Keratinocyte (primary cell): ENCODE data around the gene MNX1. TPM values are rescaled to one million over a fixed set of nuclear protein-coding genes. Genes with fewer than 3 reads are reported as not detected.

ENCODE experiments used
- DNase-seq: peaks from one replicate; pipeline ENCODE4 v3.0.0-alpha.2; 2011; ENCODE audit warnings: low read depth, missing footprints, low spot score
- FAIRE-seq: peaks from 2 replicates; lab custom pipeline; 2011; peaks lifted over from hg19 to GRCh38; lab: Jason Lieb, UNC
- H2AFZ ChIP-seq: 2 replicates; pipeline ENCODE4 v1.6.0; 2012; ENCODE audit warnings: low read length, control low read depth, inconsistent platforms; ENCODE audit not compliant: control insufficient read depth
- H3K27ac ChIP-seq: 2 replicates; pipeline ENCODE4 v1.5.1; 2011; ENCODE audit warnings: low read length; ENCODE audit not compliant: control insufficient read depth, insufficient read depth
- H3K27me3 ChIP-seq: 3 replicates; pipeline ENCODE4 v1.6.0; 2011; ENCODE audit warnings: low read length; ENCODE audit not compliant: control insufficient read depth, insufficient read depth; ENCODE audit errors: extremely low read depth
- H3K36me3 ChIP-seq, 2 experiments: 2 replicates in 1 of 2; 3 replicates in 1 of 2; pipeline ENCODE4 v1.5.1; 2011; ENCODE audit warnings: low read length in 2 of 2, mild to moderate bottlenecking in 1 of 2; ENCODE audit not compliant: control insufficient read depth in 2 of 2, insufficient read depth in 2 of 2; ENCODE audit errors: extremely low read depth in 1 of 2
- H3K4me1 ChIP-seq: 3 replicates; pipeline ENCODE4 v1.5.1; 2011; ENCODE audit warnings: low read length; ENCODE audit not compliant: control insufficient read depth, insufficient read depth; ENCODE audit errors: extremely low read depth
- H3K4me2 ChIP-seq: 3 replicates; pipeline ENCODE4 v1.6.0; 2011; ENCODE audit warnings: low read depth, low read length; ENCODE audit not compliant: control insufficient read depth, insufficient read depth; ENCODE audit errors: extremely low read depth
- H3K4me3 ChIP-seq, 3 experiments: fragments of 200-600 bp in 1 of 3; sonication (generic) in 1 of 3; 2 replicates in 2 of 3; 3 replicates in 1 of 3; pipeline ENCODE4 v1.5.1; 2011 to 2016; ENCODE audit warnings: low read length in 3 of 3, mild to moderate bottlenecking in 3 of 3, control low read depth in 2 of 3, inconsistent platforms in 1 of 3, low read depth in 1 of 3, mixed read lengths in 1 of 3, mixed run types in 1 of 3, moderate library complexity in 1 of 3; ENCODE audit not compliant: control insufficient read depth in 2 of 3, insufficient read depth in 2 of 3; ENCODE audit errors: extremely low read depth in 1 of 3
- H3K79me2 ChIP-seq: 2 replicates; pipeline ENCODE4 v1.6.0; 2012; ENCODE audit warnings: low read length; ENCODE audit not compliant: control insufficient read depth, insufficient read depth
- H3K9ac ChIP-seq: 3 replicates; pipeline ENCODE4 v1.6.0; 2011; ENCODE audit warnings: low read length; ENCODE audit not compliant: control insufficient read depth, insufficient read depth; ENCODE audit errors: extremely low read depth
- H3K9me1 ChIP-seq: 3 replicates; pipeline ENCODE4 v1.6.0; 2011; ENCODE audit warnings: low read length; ENCODE audit not compliant: control insufficient read depth, insufficient read depth; ENCODE audit errors: extremely low read depth
- H3K9me3 ChIP-seq: 2 replicates; pipeline ENCODE4 v1.5.1; 2012; ENCODE audit warnings: low read depth, low read length; ENCODE audit not compliant: control insufficient read depth
- H4K20me1 ChIP-seq: 3 replicates; pipeline ENCODE4 v1.6.0; 2011; ENCODE audit warnings: low read length; ENCODE audit not compliant: control insufficient read depth, insufficient read depth; ENCODE audit errors: extremely low read depth
- EZH2 ChIP-seq: IDR thresholded peaks from one replicate; pipeline ENCODE4 v1.6.1; 2012; ENCODE audit warnings: inconsistent platforms, mild to moderate bottlenecking, low read length, moderate library complexity
- dilution Hi-C: fragments of 300-500 bp; cut with MboI; formaldehyde crosslinking; loops from one replicate; pipeline ENCODE4 v1.7.0; 2020; ENCODE audit warnings: low sequenced_read_pairs; ENCODE audit not compliant: extremely low pct_ligation_motif_present
- polyA plus RNA-seq, 5 experiments: library from polyadenylated mRNA; depleted of rRNA in 3 of 5; stranded (reverse) in 3 of 5; stranded (forward) in 1 of 5; unstranded in 1 of 5; fragments of >200 nt; gene quantifications; 1 replicate in 1 of 5; 2 replicates in 3 of 5; 3 replicates in 1 of 5; pipeline versions ENCODE4 v1.2.1 to v1.2.3, GENCODE V29; 2011 to 2012; ENCODE audit warnings: missing spikeins in 2 of 5, low read depth in 1 of 5, low replicate concordance in 1 of 5
- TF ChIP-seq, protein P1 (sequence below), 3 experiments: IDR thresholded peaks in 1 of 3; conservative IDR thresholded peaks in 1 of 3; optimal IDR thresholded peaks in 1 of 3; 2 replicates in 2 of 3; 3 replicates in 1 of 3; pipeline versions ENCODE3 to v1.5.1; 2011; ENCODE audit warnings: low read length in 3 of 3, mild to moderate bottlenecking in 3 of 3, moderate library complexity in 2 of 3, control low read depth in 1 of 3, inconsistent platforms in 1 of 3; ENCODE audit not compliant: insufficient read depth in 2 of 3; ENCODE audit errors: extremely low read depth in 1 of 3

Gene MNX1
- polyA plus RNA-seq, 1 donor (not counting 4 experiments of a cell fraction or from before 2014, with no cell fraction given): not detected

- H3K4me2 ChIP-seq: peak overlapping the region; percentile 37
- no peaks in the 10 kb centered on the region for H3K9me1 ChIP-seq
- peaks cover 90% of the 10 kb centered on the region for H3K27me3 ChIP-seq
- dilution Hi-C loops: no loop called here
- no peaks in the 10 kb centered on the region for H4K20me1 ChIP-seq
- H3K4me3 ChIP-seq: no peak overlapping the region
- no peak overlapping the region for H3K27ac ChIP-seq
- peak; percentile 86 for TF ChIP-seq EZH2
- TF ChIP-seq, protein P1, sequence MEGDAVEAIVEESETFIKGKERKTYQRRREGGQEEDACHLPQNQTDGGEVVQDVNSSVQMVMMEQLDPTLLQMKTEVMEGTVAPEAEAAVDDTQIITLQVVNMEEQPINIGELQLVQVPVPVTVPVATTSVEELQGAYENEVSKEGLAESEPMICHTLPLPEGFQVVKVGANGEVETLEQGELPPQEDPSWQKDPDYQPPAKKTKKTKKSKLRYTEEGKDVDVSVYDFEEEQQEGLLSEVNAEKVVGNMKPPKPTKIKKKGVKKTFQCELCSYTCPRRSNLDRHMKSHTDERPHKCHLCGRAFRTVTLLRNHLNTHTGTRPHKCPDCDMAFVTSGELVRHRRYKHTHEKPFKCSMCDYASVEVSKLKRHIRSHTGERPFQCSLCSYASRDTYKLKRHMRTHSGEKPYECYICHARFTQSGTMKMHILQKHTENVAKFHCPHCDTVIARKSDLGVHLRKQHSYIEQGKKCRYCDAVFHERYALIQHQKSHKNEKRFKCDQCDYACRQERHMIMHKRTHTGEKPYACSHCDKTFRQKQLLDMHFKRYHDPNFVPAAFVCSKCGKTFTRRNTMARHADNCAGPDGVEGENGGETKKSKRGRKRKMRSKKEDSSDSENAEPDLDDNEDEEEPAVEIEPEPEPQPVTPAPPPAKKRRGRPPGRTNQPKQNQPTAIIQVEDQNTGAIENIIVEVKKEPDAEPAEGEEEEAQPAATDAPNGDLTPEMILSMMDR (optimal IDR thresholded peaks at IDR 0.05 in 1 of 3, IDR thresholded peaks at IDR 0.05 in 1 of 3, conservative IDR thresholded peaks at IDR 0.05 in 1 of 3; ENCODE audit: extremely low read depth in 1 of 3, insufficient read depth in 2 of 3, low read length in 3 of 3): peak in 1 of 3 experiments; percentile 28
- peak overlapping the region; percentile 37 for H2AFZ ChIP-seq
- H3K4me1 ChIP-seq: peaks cover 9% of the 10 kb centered on the region
- no peak overlapping the region for H3K9ac ChIP-seq
- no peaks in the 10 kb centered on the region for H3K9me3 ChIP-seq
- no peaks in the 10 kb centered on the region for H3K79me2 ChIP-seq
- FAIRE-seq (no peak), DNase-seq (no peak)
- H3K36me3 ChIP-seq: no peaks in the 10 kb centered on the region
Observed at GRCh38 chr7:157005456-157006204, 4.8 kb downstream of the MNX1 start.

DNA sequence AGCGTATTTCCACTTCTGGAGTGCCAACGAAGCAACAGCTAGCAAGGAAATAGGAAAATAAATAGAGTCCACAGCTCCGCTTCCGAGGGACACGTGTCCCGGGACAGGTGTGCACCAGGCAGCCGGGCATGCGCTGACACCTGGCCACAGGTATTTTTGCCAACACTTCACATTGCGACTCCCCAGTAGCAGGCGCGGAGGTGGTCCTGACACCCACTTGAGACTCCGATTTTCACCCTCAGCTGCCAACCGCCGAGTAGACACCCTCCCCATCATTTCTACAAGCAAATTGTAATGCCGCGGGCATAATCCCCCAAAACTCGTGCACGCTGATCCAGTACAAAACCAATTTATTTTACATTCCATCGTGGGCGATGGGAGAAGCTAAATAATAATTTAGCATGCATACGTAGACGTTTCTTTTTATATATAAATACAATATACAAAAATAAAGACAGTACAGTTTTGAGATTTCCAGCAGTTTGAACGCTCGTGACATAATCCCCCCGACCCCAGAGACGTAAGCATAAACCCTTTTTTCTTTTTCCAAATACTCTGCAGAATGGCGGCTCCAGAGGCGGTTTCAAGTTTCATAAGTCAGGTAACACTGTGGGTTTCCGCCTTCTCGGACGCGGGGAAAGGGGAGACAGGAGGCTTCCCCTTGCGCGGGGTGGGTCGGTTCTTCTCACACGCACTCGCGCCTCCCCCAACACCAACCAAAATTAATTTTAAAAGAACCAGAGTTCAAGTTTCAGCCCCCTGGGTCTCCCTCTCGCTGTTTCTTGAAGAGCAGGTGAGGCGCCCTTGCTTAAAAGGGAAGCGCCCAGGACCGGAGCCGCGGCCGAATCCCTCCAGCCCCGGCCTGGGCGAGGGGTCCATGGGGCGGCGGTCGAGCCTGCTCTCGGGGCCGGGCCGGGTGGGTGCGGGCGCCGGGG, 5.7 kb downstream of the MNX1 start:
- H3K9me3 ChIP-seq: no peaks in the 10 kb centered on the region
- H2AFZ ChIP-seq: no peak overlapping the region
- no peaks in the 10 kb centered on the region for H3K9me1 ChIP-seq
- no peak overlapping the region for H3K27ac ChIP-seq
- H3K9ac ChIP-seq: no peak overlapping the region
- H3K4me3 ChIP-seq: no peak overlapping the region
- H3K4me2 ChIP-seq: peak overlapping the region; percentile 54
- FAIRE-seq (no peak), DNase-seq (no peak)
- no peaks in the 10 kb centered on the region for H4K20me1 ChIP-seq
- peak; percentile 100 for TF ChIP-seq EZH2
- TF ChIP-seq, protein P1 (optimal IDR thresholded peaks at IDR 0.05 in 1 of 3, IDR thresholded peaks at IDR 0.05 in 1 of 3, conservative IDR thresholded peaks at IDR 0.05 in 1 of 3; ENCODE audit: extremely low read depth in 1 of 3, insufficient read depth in 2 of 3, low read length in 3 of 3): no peak
- H3K36me3 ChIP-seq: no peaks in the 10 kb centered on the region
- H3K27me3 ChIP-seq: peaks cover 97% of the 10 kb centered on the region
- H3K4me1 ChIP-seq: peaks cover 10% of the 10 kb centered on the region
- dilution Hi-C loops: no loop called here
- no peaks in the 10 kb centered on the region for H3K79me2 ChIP-seq
